Heart left ventricle (tissue), 16 donors: ENCODE results near the gene KRT85. TPM values are rescaled to one million over a fixed set of nuclear protein-coding genes. Genes with fewer than 3 reads are reported as not detected.

Experiments used
- ATAC-seq, 4 donors: fragments of 200-7000 bp; cut with Tn5 transposase; one replicate each; pipeline ENCODE4 v1.9.1; 2020 to 2022; ENCODE audit warnings: moderate library complexity in 4 of 4, mild to moderate bottlenecking in 3 of 4, moderate number of reproducible peaks in 1 of 4
- DNase-seq, 5 donors: peaks; one replicate each; pipeline ENCODE4 v3.0.0-alpha.2; 2020
- H3K27ac ChIP-seq, 12 donors: fragments of 200-600 bp; sonication (generic) in 4 of 12; one replicate each; pipeline versions ENCODE4 v1.5.0 to v1.8.0; 2016 to 2022; ENCODE audit warnings: mild to moderate bottlenecking in 2 of 12
- H3K27me3 ChIP-seq, 9 donors: fragments of 200-600 bp; sonication (generic) in 2 of 9; one replicate each; pipeline versions ENCODE4 v1.5.1 to v1.8.0; 2016 to 2022; ENCODE audit warnings: mild to moderate bottlenecking in 3 of 9
- H3K36me3 ChIP-seq, 9 donors: fragments of 200-600 bp; sonication (generic) in 2 of 9; one replicate each; pipeline versions ENCODE4 v1.5.0 to v1.8.0; 2018 to 2022; ENCODE audit warnings: mild to moderate bottlenecking in 2 of 9
- H3K4me1 ChIP-seq, 12 donors: fragments of 200-600 bp; sonication (generic) in 4 of 12; one replicate each; pipeline versions ENCODE4 v1.5.0 to v1.8.0; 2016 to 2022; ENCODE audit warnings: mild to moderate bottlenecking in 3 of 12
- H3K4me3 ChIP-seq, 12 donors: fragments of 200-600 bp; sonication (generic) in 4 of 12; one replicate each; pipeline versions ENCODE4 v1.5.0 to v1.8.0; 2017 to 2022; ENCODE audit warnings: mild to moderate bottlenecking in 9 of 12, moderate library complexity in 4 of 12
- H3K9me3 ChIP-seq, 12 donors: fragments of 200-600 bp; sonication (generic) in 4 of 12; one replicate each; pipeline versions ENCODE4 v1.5.0 to v1.8.0; 2016 to 2022; ENCODE audit warnings: mild to moderate bottlenecking in 1 of 12
- CTCF ChIP-seq, 12 donors: fragments of 200-600 bp; sonication (generic) in 4 of 12; IDR thresholded peaks; one replicate each; pipeline versions ENCODE4 v1.5.0 to v1.8.0; 2018 to 2022; ENCODE audit warnings: antibody characterized with exemption in 12 of 12, mild to moderate bottlenecking in 5 of 12
- POLR2A ChIP-seq, 2 donors: fragments of 450-650 bp; IDR thresholded peaks; one replicate each; pipeline ENCODE4 v1.6.1; 2017; ENCODE audit warnings: antibody characterized with exemption in 2 of 2, mild to moderate bottlenecking in 2 of 2, moderate library complexity in 2 of 2
- WGBS, 4 donors: extraction: QIAGEN DNeasy Blood & Tissue Kit in 2 of 4; methylation state at CpG; one replicate each; pipeline versions ENCODE4 v1.1.5 to v1.1.7; 2013 to 2018; 5-methylcytosine and 5-hydroxymethylcytosine counted together
- intact Hi-C, 10 donors: fragments of 100-400 bp; cut with DNase I; formaldehyde crosslinking; loops; one replicate each; pipeline versions ENCODE4 v1.11.1 to v1.14.2; 2022
- long read RNA-seq, 3 donors: library from polyadenylated mRNA; unstranded; transcript quantifications; one replicate each; pipeline ENCODE4 v2.0.0, GENCODE V29; 2020 to 2021
- polyA plus RNA-seq, 2 donors: library from polyadenylated mRNA; stranded (reverse); fragments of 200-250 nt; gene quantifications; one replicate each; pipeline ENCODE4 v1.2.3, GENCODE V29; 2013
- total RNA-seq, 9 donors: library from RNA; depleted of rRNA in 2 of 9; stranded (reverse); fragments of >200 nt in 2 of 9; fragmentation: NEBNext Ultra II Directional in 3 of 9; extraction: Animal tissue kit (Norgen Biotek cat#: 25700) in 3 of 9; gene quantifications; one replicate each; pipeline versions ENCODE4 v1.1.0 to v1.2.4, GENCODE V29; 2016 to 2023
- donor health status: ischemic (EF 13 %, LVEDD 7.1; RV severe dilation, severe dysfunction).
- donor health status: healthy with polysubstance abuse.
- donor health status: DM: no; HTN: yes; CAD: no.
- donor health status: DM: no; HTN: no; CAD: no.
- donor health status: ischemic (EF 25% LVEDD 6.9; RV normal size, moderate dysfunction).
- donor health status: ischemic (EF 25% LVEDD 5.7; RV mildly dilated, moderate dysfunction).
- donor health status: healthy.
- donor health status: DM: yes; HTN: yes; CAD: no.
- donor health status: ischemic (EF 35%, LVEDD 5.7; RV mildly dilated, moderate dysfunction).
- donor health status: nonischemic (EF 11% LVEDD 7.7; RV severe dilation, severe dysfunction).
- donor health status: DM: yes; HTN: yes; CAD: no.
- donor health status: PGD.
- donor health status: ischemic (EF 29% LVEDD 5.4; RV normal size, mild dysfunction).
- donor health status: nonischemic (EF 23%, LVEDD 6.1; RV moderate dilation, normal function).

KRT85 gene
- total RNA-seq (not detected), polyA plus RNA-seq (not detected)
- long read RNA-seq, donor 1, result 0 reads
- long read RNA-seq, donor 2, result 0 reads
- long read RNA-seq, donor 3, result 0 reads

- H3K36me3 ChIP-seq, result no peaks in the 10 kb centered on the region
- DNase-seq (no peak), ATAC-seq (no peak)
- no peak within 1 kb of the TSS for H3K4me3 ChIP-seq
- H3K27ac ChIP-seq, result no peak within 1 kb of the TSS
- 75 to 84% (median 82%) methylated on average over 29 to 42 of the region's 42 CpGs for WGBS, 4 donors
- intact Hi-C loops, result no loop called here
- peaks cover 0 to 10% (median 0%) of the 10 kb centered on the region in 12 donors for H3K4me1 ChIP-seq
- H3K9me3 ChIP-seq, result no peaks in the 10 kb centered on the region
- TF ChIP-seq POLR2A (IDR thresholded peaks at IDR 0.05), result no peak
- TF ChIP-seq CTCF (IDR thresholded peaks at IDR 0.05), result no peak
- H3K27me3 ChIP-seq, result peaks cover 0 to 10% (median 0%) of the 10 kb centered on the region in 9 donors
Measured at GRCh38 chr12:52366738-52367485, at the start of gene KRT85. Gene KRT85 (minus strand): TSS chr12:52367481. CDS start chr12:52367405, 76 bp downstream.

- ATAC-seq (peak in 2 of 4 donors; percentile 51 to 57), DNase-seq (no peak)
- no peaks in the 10 kb centered on the region for H3K9me3 ChIP-seq
- WGBS, 4 donors, result 70 to 91% (median 77%) methylated on average over 1 of the region's 1 CpG
- no peak overlapping the region for H3K4me3 ChIP-seq
- H3K27ac ChIP-seq, result peak overlapping the region in 10 of 12 donors; percentile 29 to 76 (median 58)
- peaks cover 0 to 21% (median 0%) of the 10 kb centered on the region in 12 donors for H3K4me1 ChIP-seq
- H3K27me3 ChIP-seq, result peaks cover 0 to 5% (median 0%) of the 10 kb centered on the region in 9 donors
- no peak for TF ChIP-seq POLR2A (IDR thresholded peaks at IDR 0.05)
- no peak for TF ChIP-seq CTCF (IDR thresholded peaks at IDR 0.05)
- intact Hi-C loops, result loop anchor here in 1 of 10 donors (10.0 kb wide), 1 partner anchor 78 kb away; the partner anchor contains the start of gene KRT6A
- no peaks in the 10 kb centered on the region for H3K36me3 ChIP-seq
Measured at GRCh38 chr12:52416795-52417194, 49.5 kb upstream of the KRT85 start.

- TF ChIP-seq POLR2A (IDR thresholded peaks at IDR 0.05) (no peak), CTCF (IDR thresholded peaks at IDR 0.05) (no peak)
- H3K27ac ChIP-seq, result peak overlapping the region in 7 of 12 donors; percentile 11 to 76 (median 68)
Measured at GRCh38 chr12:52415870-52416750, 48.8 kb upstream of the KRT85 start.

More at GRCh38 chr12:52415870-52416750, 48.8 kb upstream of the KRT85 start:
- ATAC-seq (peak; percentile 79 to 91 (median 86)), DNase-seq (peak in 4 of 5 donors; percentile 56 to 66 (median 57))
- Histone ChIP-seq H3K4me3 (no peak overlapping the region), H3K4me1 (peaks cover 0 to 21% (median 0%) of the 10 kb centered on the region in 12 donors), H3K9me3 (no peaks in the 10 kb centered on the region), H3K27me3 (no peaks in the 10 kb centered on the region), H3K36me3 (no peaks in the 10 kb centered on the region)
- intact Hi-C loops, result loop anchor here in 1 of 10 donors (10.0 kb wide), 1 partner anchor 79 kb away; the partner anchor contains the start of gene KRT6A
- 55 to 65% (median 63%) methylated on average over 10 of the region's 10 CpGs for WGBS, 4 donors
